PFSK-1 (cell line): Measurements from ENCODE around the gene MAGI1.

ENCODE experiments used
- POLR2AphosphoS5 ChIP-seq: IDR thresholded peaks from 2 replicates; pipeline ENCODE4 v1.6.1; 2012; ENCODE audit warnings: low read depth, mild to moderate bottlenecking, control low read depth, low read length, moderate library complexity
- REST ChIP-seq, 2 experiments: IDR thresholded peaks; 2 replicates each; pipeline versions ENCODE4 v1.6.1 to v1.8.0; 2011 to 2012; ENCODE audit warnings: low read depth in 2 of 2, low read length in 2 of 2, control low read depth in 1 of 2, inconsistent platforms in 1 of 2, mild to moderate bottlenecking in 1 of 2, moderate library complexity in 1 of 2; ENCODE audit not compliant: insufficient read depth in 1 of 2
- SIN3A ChIP-seq: IDR thresholded peaks from 2 replicates; pipeline ENCODE4 v1.6.1; 2012; ENCODE audit warnings: mild to moderate bottlenecking, low read length, moderate library complexity, borderline replicate concordance; ENCODE audit not compliant: insufficient read depth
- TAF1 ChIP-seq: IDR thresholded peaks from 2 replicates; pipeline ENCODE4 v1.6.1; 2012; ENCODE audit warnings: low read length, control low read depth, borderline replicate concordance; ENCODE audit not compliant: insufficient read depth

GRCh38 chr3:65723985-65724384 is 314.7 kb downstream of the MAGI1 start:
- TF ChIP-seq POLR2AphosphoS5 (no peak), SIN3A (no peak), REST (IDR thresholded peaks at IDR 0.05; ENCODE audit: insufficient read depth in 1 of 2, low read depth in 2 of 2, low read length in 2 of 2) (no peak), TAF1 (no peak)
